Measurements from ENCODE around the gene TAS1R3.
"Not testable (repeated sequence)": the region's sequence is repeated elsewhere in the genome, so short reads cannot be mapped to it uniquely, and the experiment has no call there.

TAS1R3 gene

GRCh38 chr1:1309251-1310108, 21.6 kb upstream of the TAS1R3 start:
- DNase-seq: peak; percentile 31

DNA sequence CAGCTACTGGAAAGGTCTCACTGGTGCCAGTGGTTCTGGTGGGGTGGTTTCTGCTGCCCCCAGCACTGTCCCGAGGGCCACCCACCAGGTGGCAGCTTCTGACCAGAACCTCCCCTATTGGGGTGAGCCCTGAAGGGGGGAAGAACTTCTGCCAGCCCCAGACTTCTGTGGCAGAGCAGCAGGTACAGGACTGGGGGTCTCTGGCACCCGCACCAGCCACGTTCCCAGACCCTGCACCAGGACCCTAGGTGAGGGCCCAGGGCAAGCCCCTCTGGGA, 21.0 kb upstream of the TAS1R3 start:
- no peak for DNase-seq

- no peak for DNase-seq
Measured at GRCh38 chr1:1310476-1311053, 20.5 kb upstream of the TAS1R3 start.

- no peak for DNase-seq
Measured at GRCh38 chr1:1311107-1312104, 19.7 kb upstream of the TAS1R3 start.

DNA sequence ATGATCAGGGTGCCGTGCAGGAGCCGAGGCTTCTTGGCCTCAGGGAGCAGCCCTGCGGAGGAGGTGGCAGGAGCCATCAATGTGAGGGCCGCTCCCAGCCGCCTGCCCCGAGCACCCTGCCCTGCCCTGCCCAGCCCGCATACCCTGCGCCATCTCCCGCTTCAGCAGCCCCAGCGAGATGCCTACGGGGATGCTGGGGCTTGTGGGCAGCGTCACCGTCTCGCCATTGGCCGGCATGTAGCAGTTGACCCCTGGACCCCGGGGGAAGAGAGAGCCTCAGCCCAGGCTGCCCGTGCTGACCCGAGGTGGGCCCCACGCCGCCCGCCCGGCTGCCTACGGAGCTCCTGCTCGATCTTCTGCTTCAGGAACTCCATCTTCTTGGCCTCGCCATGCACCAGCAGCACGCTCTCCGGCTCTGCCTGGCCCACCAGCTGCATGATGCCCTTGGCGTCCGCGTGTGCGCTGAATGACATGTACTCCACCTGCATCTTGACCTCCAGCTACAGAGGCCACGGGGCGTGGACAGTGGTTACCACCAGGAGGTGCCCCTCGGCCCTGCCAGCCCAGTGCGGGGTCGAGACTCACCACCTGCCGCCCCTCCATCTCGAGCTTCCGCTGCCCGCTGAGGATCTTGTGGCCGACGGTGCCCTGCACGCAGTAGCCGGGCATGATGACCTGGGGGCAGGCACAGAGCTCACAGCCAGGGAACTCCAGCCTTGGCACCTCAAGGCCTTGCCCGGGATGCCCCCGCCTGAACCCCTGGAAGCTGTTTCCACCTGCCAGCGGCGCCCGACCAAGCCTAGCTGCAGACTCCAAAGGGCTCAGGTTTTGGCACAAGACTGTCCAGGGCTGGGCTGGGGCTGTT, 18.4 kb upstream of the TAS1R3 start:
- no peak for DNase-seq

DNA sequence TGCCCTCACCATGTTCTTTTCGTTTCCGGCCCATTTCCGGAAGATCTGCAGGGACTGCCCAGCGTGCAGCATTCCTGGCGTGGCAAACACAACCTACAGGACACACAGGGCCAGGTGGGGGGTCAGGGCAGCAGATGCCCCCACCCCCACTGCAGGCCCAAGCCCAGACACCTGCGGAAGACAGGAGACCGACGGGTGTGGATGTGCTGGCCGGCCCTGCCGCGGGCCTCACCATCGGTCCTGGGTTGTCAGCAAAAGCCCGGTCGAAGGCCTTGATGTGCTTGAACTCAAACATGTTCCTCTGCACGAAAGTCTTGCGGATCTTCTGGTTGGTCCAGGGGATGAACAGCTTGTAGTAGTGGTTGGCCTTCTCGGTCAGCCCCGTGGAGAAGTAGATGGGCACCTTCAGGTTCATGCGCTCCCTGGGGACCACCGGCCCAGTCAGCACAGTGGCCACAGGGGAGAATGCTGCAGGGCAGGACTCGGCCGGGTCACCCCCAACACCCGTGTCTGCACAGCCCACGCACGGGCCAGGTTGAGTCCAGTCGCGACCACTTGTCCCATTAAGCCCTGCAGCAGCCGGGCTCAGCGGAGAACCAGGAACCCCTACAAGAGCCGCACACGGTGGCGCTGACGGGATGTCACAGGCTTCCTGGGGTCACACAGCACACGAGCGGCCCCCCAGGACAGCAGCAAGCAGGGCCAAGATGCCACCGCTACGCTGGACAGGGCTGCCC, 17.4 kb upstream of the TAS1R3 start:
- DNase-seq: no peak

- no peak for DNase-seq
Measured at GRCh38 chr1:1314237-1314586, 16.9 kb upstream of the TAS1R3 start.

GRCh38 chr1:1314678-1315335, 16.3 kb upstream of the TAS1R3 start:
- no peak for DNase-seq

DNA sequence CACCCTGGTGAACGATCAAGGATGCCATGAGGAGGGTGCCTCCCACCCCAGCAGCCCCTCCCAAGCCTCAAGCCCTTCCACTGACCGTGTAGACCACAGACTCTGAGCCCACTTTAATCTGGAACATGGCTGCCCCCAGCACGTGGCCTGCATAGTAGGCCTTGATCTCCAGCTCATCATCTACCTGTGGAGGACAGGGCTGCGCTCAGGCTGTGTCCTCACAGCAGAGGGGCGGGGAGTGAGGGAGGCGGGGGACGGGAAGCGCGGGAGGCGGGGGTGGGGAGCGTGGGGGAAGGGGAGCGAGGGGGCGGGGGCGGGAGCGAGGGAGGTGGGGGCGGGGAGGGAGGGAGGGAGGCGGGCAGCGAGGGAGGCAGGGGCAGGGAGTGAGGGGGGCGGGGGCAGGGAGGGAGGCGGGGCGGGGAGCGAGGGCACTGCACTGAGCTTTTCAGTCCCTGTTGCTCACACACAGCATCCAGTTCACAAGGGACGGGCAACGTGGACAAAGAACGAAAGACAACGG, 15.6 kb upstream of the TAS1R3 start:
- no peak for DNase-seq

DNA sequence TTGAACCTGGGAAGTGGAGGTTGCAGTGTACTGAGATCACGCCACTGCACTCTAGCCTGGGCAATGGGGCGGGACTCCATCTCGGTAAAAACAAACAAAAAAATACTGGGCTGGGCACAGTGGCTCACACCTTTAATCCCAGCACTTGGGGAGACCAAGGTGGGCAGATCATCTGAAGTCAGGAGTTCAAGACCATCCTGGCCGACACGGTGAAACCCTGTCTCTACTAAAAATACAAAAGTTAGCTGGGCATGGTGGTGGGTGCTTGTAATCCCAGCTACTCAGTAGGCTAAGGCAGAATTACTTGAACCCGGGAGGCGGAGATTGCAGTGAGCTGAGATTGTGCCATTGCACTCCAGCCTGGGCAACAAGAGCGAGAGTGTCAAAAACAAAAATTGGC, 14.9 kb upstream of the TAS1R3 start:
- not testable (repeated sequence) for DNase-seq

- DNase-seq: no peak
Measured at GRCh38 chr1:1317420-1317819, 13.7 kb upstream of the TAS1R3 start.

- DNase-seq: no peak
Measured at GRCh38 chr1:1318131-1318652, 12.9 kb upstream of the TAS1R3 start.

DNA sequence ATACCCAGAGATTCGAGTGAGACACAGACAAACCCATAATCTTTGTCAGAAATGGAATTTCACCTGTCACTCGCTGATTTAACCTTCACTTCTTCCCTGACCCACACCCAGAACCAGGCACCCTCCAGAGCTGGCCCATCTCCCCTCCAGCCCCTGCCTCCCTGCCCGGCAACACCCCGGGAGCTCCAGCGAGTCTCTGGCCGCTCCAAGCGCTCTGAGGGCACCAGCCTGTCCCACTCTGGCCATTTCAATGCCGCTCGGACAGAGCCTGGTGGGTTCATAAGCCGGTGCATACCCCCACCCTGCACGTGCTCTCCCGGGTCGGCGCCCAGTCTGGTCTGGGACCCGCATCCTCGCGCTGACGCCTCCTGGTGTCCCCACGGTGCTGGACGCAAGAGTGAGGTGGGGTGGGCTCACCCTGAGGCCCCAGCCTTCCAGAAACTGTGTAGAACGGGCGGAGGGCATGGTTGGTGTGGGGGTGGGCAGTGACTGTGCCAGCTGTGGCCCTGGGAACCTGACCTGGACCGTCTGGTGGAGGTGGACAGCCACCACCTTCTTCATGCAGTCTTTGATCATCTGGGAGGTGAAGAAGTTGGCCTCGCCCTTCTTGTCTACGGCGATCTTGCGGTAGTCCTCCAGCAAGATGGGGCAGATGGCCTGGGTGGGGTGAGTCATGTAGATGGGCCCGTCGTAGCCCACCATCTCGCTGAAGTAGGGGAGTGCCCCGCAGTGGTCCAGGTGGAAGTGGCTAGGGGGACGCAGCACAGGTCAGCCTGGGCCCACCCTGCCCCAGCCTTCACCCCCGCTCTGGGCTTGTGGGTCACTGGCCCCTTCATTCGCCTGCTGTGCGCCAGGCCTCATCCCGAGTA, 12.1 kb upstream of the TAS1R3 start:
- no peak for DNase-seq

DNA sequence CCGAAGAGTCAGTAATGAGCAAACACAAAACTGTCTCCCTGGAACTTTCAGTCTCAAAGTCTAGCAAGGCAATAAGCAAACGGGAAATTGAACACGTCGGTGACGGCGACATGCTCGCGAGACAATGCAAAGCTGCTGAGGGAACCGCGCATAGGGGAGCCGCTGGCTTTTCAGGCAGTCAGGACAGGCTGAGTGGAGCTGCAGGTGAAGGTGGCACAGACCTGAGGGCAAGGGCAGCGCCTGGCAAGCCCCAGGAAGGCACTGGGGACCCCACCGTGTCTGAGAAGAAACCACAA, 11.5 kb upstream of the TAS1R3 start:
- DNase-seq: no peak

GRCh38 chr1:1320666-1321448, 10.2 kb upstream of the TAS1R3 start:
- no peak for DNase-seq

GRCh38 chr1:1321477-1321876, 9.6 kb upstream of the TAS1R3 start:
- DNase-seq: no peak

GRCh38 chr1:1322418-1322817, 8.7 kb upstream of the TAS1R3 start:
- DNase-seq: no peak

DNA sequence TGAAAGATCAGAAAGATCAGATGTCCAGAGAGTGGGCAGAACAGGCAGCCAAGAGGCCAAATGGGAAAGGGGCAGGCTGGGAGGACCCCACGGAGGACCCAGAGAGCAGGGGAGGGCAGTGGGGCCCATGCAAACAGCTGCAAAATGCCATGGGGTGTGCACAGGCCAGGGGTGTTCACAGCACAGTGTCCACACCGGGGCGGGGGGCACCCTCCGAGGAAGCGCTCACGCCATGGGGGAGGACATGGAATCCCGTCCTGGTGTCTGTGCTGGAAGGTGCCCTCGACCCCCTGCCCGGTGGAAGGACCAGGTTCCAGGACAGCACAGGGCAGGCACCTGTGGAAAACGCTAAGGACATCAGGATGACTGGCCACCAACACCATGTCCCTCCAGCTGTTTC, 8.1 kb upstream of the TAS1R3 start:
- no peak for DNase-seq

- DNase-seq: no peak
Measured at GRCh38 chr1:1324084-1324523, 7.0 kb upstream of the TAS1R3 start.

All from OCI-M1 (cell line).